Mucosa of rectum (tissue), 2 donors: ENCODE data around the gene TMEM244.

Experiments
- H3K27ac ChIP-seq, 2 donors: one replicate each; pipeline ENCODE4 v1.7.0; 2013; ENCODE audit warnings: inconsistent platforms in 2 of 2, low read depth in 2 of 2, low read length in 2 of 2
- H3K27me3 ChIP-seq, 2 donors: one replicate each; pipeline ENCODE4 v1.7.0; 2013; ENCODE audit warnings: low read length in 2 of 2; ENCODE audit not compliant: control insufficient read depth in 2 of 2, insufficient read depth in 2 of 2
- H3K36me3 ChIP-seq, 2 donors: one replicate each; pipeline ENCODE4 v1.7.0; 2013; ENCODE audit warnings: low read length in 2 of 2; ENCODE audit not compliant: control insufficient read depth in 2 of 2, insufficient read depth in 2 of 2
- H3K4me1 ChIP-seq, 2 donors: one replicate each; pipeline ENCODE4 v1.7.0; 2013; ENCODE audit warnings: low read length in 2 of 2, mild to moderate bottlenecking in 1 of 2; ENCODE audit not compliant: control insufficient read depth in 2 of 2, insufficient read depth in 2 of 2
- H3K4me3 ChIP-seq, 2 donors: one replicate each; pipeline ENCODE4 v1.7.0; 2013; ENCODE audit warnings: low read length in 2 of 2
- H3K9ac ChIP-seq, 2 donors: one replicate each; pipeline ENCODE4 v1.7.0; 2013; ENCODE audit warnings: low read length in 2 of 2, low read depth in 1 of 2, mild to moderate bottlenecking in 1 of 2
- H3K9me3 ChIP-seq, 2 donors: one replicate each; pipeline ENCODE4 v1.7.0; 2013; ENCODE audit warnings: low read length in 2 of 2; ENCODE audit not compliant: control insufficient read depth in 2 of 2
- donor health status: healthy.
- donor health status: Normal muscosa, but diverticular disease.

TMEM244 gene

GRCh38 chr6:129790785-129791184 lies 70.3 kb downstream of the TMEM244 start:
- no peak overlapping the region for H3K4me3 ChIP-seq
- no peaks in the 10 kb centered on the region for H3K27me3 ChIP-seq
- H3K27ac ChIP-seq, result no peak overlapping the region
- H3K9ac ChIP-seq, result no peak overlapping the region
- no peaks in the 10 kb centered on the region for H3K9me3 ChIP-seq
- no peaks in the 10 kb centered on the region for H3K4me1 ChIP-seq
- no peaks in the 10 kb centered on the region for H3K36me3 ChIP-seq

- Histone ChIP-seq H3K27me3 (no peaks in the 10 kb centered on the region), H3K9ac (no peak overlapping the region), H3K27ac (no peak overlapping the region), H3K36me3 (no peaks in the 10 kb centered on the region), H3K9me3 (no peaks in the 10 kb centered on the region), H3K4me1 (no peaks in the 10 kb centered on the region), H3K4me3 (no peak overlapping the region)
Measured at GRCh38 chr6:129789974-129790373, 71.1 kb downstream of the TMEM244 start.

GRCh38 chr6:129787816-129788215 lies 73.3 kb downstream of the TMEM244 start:
- Histone ChIP-seq H3K36me3 (no peaks in the 10 kb centered on the region), H3K9ac (no peak overlapping the region), H3K27me3 (no peaks in the 10 kb centered on the region), H3K4me3 (no peak overlapping the region), H3K4me1 (no peaks in the 10 kb centered on the region), H3K9me3 (no peaks in the 10 kb centered on the region), H3K27ac (no peak overlapping the region)

GRCh38 chr6:129786548-129786947 lies 74.6 kb downstream of the TMEM244 start:
- no peak overlapping the region for H3K9ac ChIP-seq
- no peak overlapping the region for H3K4me3 ChIP-seq
- no peaks in the 10 kb centered on the region for H3K4me1 ChIP-seq
- H3K27ac ChIP-seq, result no peak overlapping the region
- no peaks in the 10 kb centered on the region for H3K9me3 ChIP-seq
- H3K36me3 ChIP-seq, result no peaks in the 10 kb centered on the region
- H3K27me3 ChIP-seq, result no peaks in the 10 kb centered on the region

DNA sequence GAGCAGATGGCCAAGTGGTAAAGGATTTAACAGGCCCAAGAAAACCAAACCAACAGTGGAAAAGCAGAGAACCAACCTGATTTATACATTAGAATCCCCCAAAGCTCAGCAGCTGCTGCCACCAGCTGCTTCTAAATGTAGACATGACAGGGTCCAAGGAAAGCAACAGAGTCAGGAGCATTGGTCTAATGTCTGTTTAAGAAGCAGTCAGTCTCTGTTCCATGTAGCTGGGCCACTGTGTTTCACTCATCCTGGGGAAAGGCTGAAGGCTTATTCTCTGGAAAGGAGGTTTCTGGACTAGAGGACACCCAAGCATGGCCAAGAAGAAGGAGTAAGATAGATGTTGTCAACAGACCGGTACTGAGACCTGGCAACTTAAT lies 75.4 kb downstream of the TMEM244 start:
- no peaks in the 10 kb centered on the region for H3K9me3 ChIP-seq
- H3K27ac ChIP-seq, result no peak overlapping the region
- no peak overlapping the region for H3K4me3 ChIP-seq
- no peaks in the 10 kb centered on the region for H3K27me3 ChIP-seq
- no peak overlapping the region for H3K9ac ChIP-seq
- H3K4me1 ChIP-seq, result no peaks in the 10 kb centered on the region
- no peaks in the 10 kb centered on the region for H3K36me3 ChIP-seq

DNA sequence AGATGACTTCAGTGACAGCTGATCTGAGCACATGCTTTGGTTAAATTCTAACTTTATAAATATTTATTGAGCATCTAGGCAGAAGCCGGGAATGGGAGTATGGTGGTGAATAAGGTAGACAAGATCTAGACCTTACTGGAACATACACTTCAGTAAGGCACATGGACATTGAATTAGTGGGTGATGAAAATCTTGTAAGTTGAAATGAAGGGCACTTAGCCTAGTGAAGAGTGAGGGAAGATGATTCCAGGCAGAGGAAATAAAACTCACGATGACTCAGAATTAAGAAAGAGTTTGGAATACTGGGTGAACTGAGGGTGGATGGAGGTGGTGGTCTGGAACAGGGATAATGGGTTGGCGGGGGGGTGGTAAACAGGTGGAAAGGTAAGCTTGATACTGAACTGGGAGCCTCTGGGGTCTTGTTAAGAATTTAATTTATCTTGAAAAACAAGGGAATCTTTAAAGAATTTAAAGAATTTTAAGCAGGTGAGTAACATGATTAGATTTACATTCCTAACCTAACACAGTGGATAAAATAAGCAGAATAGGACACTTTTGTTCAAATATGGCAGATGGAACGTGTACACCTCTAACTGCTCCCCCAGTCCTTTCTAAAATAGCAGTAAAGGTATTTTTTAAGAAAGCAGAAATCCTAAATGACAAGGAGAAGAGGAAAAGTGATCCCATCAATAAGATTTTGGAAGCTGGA lies 75.9 kb downstream of the TMEM244 start:
- Histone ChIP-seq H3K4me3 (no peak overlapping the region), H3K9ac (no peak overlapping the region), H3K27me3 (no peaks in the 10 kb centered on the region), H3K4me1 (no peaks in the 10 kb centered on the region), H3K27ac (no peak overlapping the region), H3K9me3 (no peaks in the 10 kb centered on the region), H3K36me3 (no peaks in the 10 kb centered on the region)
